Endothelial cell (in vitro differentiated cells): ENCODE data around the gene CCDC102A. TPM values are rescaled to one million over a fixed set of nuclear protein-coding genes. Genes with fewer than 3 reads are reported as not detected.

ENCODE experiments used
- DNase-seq: peaks from one replicate; pipeline ENCODE4 v3.0.0; 2021; ENCODE audit warnings: low spot score
- H3K27ac Mint-ChIP-seq: one replicate; pipeline ENCODE4 v1.8.0; 2021; ENCODE audit warnings: mixed read lengths, inconsistent platforms; ENCODE audit not compliant: unreplicated experiment
- H3K27me3 Mint-ChIP-seq: one replicate; pipeline ENCODE4 v1.8.0; 2021; ENCODE audit warnings: mild to moderate bottlenecking, moderate library complexity, mixed read lengths, inconsistent platforms; ENCODE audit not compliant: unreplicated experiment
- H3K36me3 Mint-ChIP-seq: one replicate; pipeline ENCODE4 v1.8.0; 2021; ENCODE audit warnings: mild to moderate bottlenecking, low read depth, mixed read lengths, inconsistent platforms; ENCODE audit not compliant: unreplicated experiment
- H3K4me1 Mint-ChIP-seq: one replicate; pipeline ENCODE4 v1.8.0; 2021; ENCODE audit warnings: mild to moderate bottlenecking, mixed read lengths, inconsistent platforms; ENCODE audit not compliant: unreplicated experiment
- H3K4me3 Mint-ChIP-seq: one replicate; pipeline ENCODE4 v1.8.0; 2021; ENCODE audit warnings: mild to moderate bottlenecking, mixed read lengths, inconsistent platforms; ENCODE audit not compliant: unreplicated experiment
- H3K9me3 Mint-ChIP-seq: one replicate; pipeline ENCODE4 v1.8.0; 2021; ENCODE audit warnings: mixed read lengths, inconsistent platforms; ENCODE audit not compliant: unreplicated experiment
- CTCF ChIP-seq: fragments of 200-600 bp; sonication (generic); IDR thresholded peaks from one replicate; pipeline ENCODE4 v1.5.0; 2021; ENCODE audit warnings: antibody characterized with exemption; ENCODE audit not compliant: unreplicated experiment
- long read RNA-seq: library from polyadenylated mRNA; unstranded; transcript quantifications from one replicate; pipeline ENCODE4 v2.0.0, GENCODE V29; 2020; ENCODE audit not compliant: unreplicated experiment
- total RNA-seq: library from RNA; stranded (reverse); fragmentation: NEBNext Ultra II Directional; extraction: Animal tissue kit (Norgen Biotek cat#: 25700); gene quantifications from one replicate; pipeline ENCODE4 v1.2.1, GENCODE V29; 2021; ENCODE audit not compliant: unreplicated experiment

Gene CCDC102A
- total RNA-seq = 14.6 TPM
- long read RNA-seq, partial matches to known transcripts = 0 of 4 reads
- long read RNA-seq, other reads (novel, unspliced or antisense) = 0 of 4 reads

- DNase-seq = no peak
- H3K36me3 Mint-ChIP-seq = peaks cover 6% of the 10 kb centered on the region
- H3K27ac Mint-ChIP-seq = peak within 1 kb of the TSS; percentile 48
- no peak for TF ChIP-seq CTCF
- H3K4me1 Mint-ChIP-seq = peaks cover 37% of the 10 kb centered on the region
- H3K9me3 Mint-ChIP-seq = no peaks in the 10 kb centered on the region
- H3K4me3 Mint-ChIP-seq = peak within 1 kb of the TSS; percentile 93
- peaks cover 17% of the 10 kb centered on the region for H3K27me3 Mint-ChIP-seq
These were observed at the start of gene CCDC102A for GRCh38 chr16:57536306-57537193. CCDC102A (minus strand) TSS chr16:57536571; CDS start chr16:57529177, 7,394 bp downstream.

GRCh38 chr16:57585051-57585687 lies 48.8 kb upstream of the CCDC102A start:
- no peak for DNase-seq
- H3K36me3 Mint-ChIP-seq = no peaks in the 10 kb centered on the region
- no peaks in the 10 kb centered on the region for H3K4me1 Mint-ChIP-seq
- no peaks in the 10 kb centered on the region for H3K9me3 Mint-ChIP-seq
- no peak overlapping the region for H3K4me3 Mint-ChIP-seq
- H3K27me3 Mint-ChIP-seq = no peaks in the 10 kb centered on the region
- TF ChIP-seq CTCF = no peak
- no peak overlapping the region for H3K27ac Mint-ChIP-seq

GRCh38 chr16:57579361-57579665 lies 42.9 kb upstream of the CCDC102A start:
- Mint-ChIP-seq H3K36me3 (no peaks in the 10 kb centered on the region), H3K4me1 (peaks cover 17% of the 10 kb centered on the region), H3K4me3 (no peak overlapping the region), H3K27ac (no peak overlapping the region), H3K27me3 (no peaks in the 10 kb centered on the region), H3K9me3 (no peaks in the 10 kb centered on the region)
- no peak for TF ChIP-seq CTCF
- no peak for DNase-seq

- H3K4me1 Mint-ChIP-seq = peaks cover 17% of the 10 kb centered on the region
- no peaks in the 10 kb centered on the region for H3K9me3 Mint-ChIP-seq
- H3K4me3 Mint-ChIP-seq = no peak overlapping the region
- no peak for DNase-seq
- TF ChIP-seq CTCF = no peak
- H3K36me3 Mint-ChIP-seq = no peaks in the 10 kb centered on the region
- no peak overlapping the region for H3K27ac Mint-ChIP-seq
- no peaks in the 10 kb centered on the region for H3K27me3 Mint-ChIP-seq
These were observed 42.4 kb upstream of the CCDC102A start for GRCh38 chr16:57578521-57579360.
